ENCODE data around the gene CTIF. TPM values are rescaled to one million over a fixed set of nuclear protein-coding genes. Genes with fewer than 3 reads are reported as not detected.

The CTIF gene
- total and polyA plus RNA-seq, 2 experiments from 2014 or later, result 8.6 to 14.4 TPM

DNA sequence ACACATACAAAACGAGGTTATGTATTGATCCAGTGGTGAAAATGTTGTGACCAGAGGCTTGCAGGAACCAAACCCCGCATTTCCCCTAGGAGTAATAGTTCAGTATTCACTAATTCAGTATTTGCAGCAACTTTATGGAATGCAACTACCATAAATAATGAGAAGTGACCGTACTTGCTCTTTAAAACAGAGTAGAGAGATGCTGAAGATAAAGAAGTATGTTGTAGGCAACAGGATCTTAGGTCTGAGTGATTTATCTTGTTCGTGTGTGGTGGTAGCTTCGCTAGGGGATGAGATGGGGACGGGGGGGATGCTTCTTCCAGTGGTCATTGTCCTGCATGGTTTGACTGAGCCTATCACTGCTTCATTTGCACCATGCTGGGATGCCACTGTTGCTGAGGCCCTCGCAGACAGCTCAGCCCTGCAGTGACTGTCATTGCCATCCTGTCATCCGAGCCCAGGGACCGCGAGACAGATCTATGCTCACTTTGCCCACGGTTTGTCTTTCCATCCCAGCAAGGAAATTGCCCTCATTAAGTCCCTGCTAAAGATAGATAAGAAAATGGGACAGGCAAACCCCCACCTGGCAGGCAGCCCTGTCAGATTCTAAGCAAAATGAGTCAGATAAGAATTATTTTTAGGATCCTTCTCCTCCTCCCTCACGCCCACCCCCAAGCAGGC is 181.3 kb downstream of the CTIF start:
- 0 out of 3 replicates have a peak, but pooled peaks cover 4% of the 10 kb centered on the region for H3K36me3 Mint-ChIP-seq (ENCODE audit: low read depth)

More for the DNA sequence above, 181.3 kb downstream of the CTIF start:
- Histone ChIP-seq H3K36me3 (ENCODE audit: insufficient read depth) (no peaks in the 10 kb centered on the region), H3F3A (replicated peaks; ENCODE audit: low read depth) (no peaks in the 10 kb centered on the region), H3K4me3 (no peak overlapping the region), H4K20me1 (replicated peaks; ENCODE audit: insufficient read depth) (no peaks in the 10 kb centered on the region), H3K27me3 (ENCODE audit: insufficient read depth) (no peaks in the 10 kb centered on the region), H2AFZ (no peak overlapping the region), H3K4me2 (no peak overlapping the region), H3K79me2 (replicated peaks; ENCODE audit: insufficient read depth) (no peaks in the 10 kb centered on the region), H3K9me2 (ENCODE audit: insufficient read depth) (no peaks in the 10 kb centered on the region), H3K27ac (ENCODE audit: low read depth) (no peak overlapping the region), H3K4me1 (ENCODE audit: insufficient read depth) (no peaks in the 10 kb centered on the region)
- Mint-ChIP-seq H3K4me3 (no peak overlapping the region), H3K27me3 (ENCODE audit: insufficient read depth, low read depth, poor library complexity) (peaks cover 2% of the 10 kb centered on the region), H3K4me1 (no peaks in the 10 kb centered on the region; the same call in 2 of the 3 replicates), H3K9me3 (peaks cover 4% of the 10 kb centered on the region; the same call in 1 of the 3 replicates), H3K27ac (no peak overlapping the region)
- ATAC-seq, result no peak
- TF ChIP-seq, protein P1, sequence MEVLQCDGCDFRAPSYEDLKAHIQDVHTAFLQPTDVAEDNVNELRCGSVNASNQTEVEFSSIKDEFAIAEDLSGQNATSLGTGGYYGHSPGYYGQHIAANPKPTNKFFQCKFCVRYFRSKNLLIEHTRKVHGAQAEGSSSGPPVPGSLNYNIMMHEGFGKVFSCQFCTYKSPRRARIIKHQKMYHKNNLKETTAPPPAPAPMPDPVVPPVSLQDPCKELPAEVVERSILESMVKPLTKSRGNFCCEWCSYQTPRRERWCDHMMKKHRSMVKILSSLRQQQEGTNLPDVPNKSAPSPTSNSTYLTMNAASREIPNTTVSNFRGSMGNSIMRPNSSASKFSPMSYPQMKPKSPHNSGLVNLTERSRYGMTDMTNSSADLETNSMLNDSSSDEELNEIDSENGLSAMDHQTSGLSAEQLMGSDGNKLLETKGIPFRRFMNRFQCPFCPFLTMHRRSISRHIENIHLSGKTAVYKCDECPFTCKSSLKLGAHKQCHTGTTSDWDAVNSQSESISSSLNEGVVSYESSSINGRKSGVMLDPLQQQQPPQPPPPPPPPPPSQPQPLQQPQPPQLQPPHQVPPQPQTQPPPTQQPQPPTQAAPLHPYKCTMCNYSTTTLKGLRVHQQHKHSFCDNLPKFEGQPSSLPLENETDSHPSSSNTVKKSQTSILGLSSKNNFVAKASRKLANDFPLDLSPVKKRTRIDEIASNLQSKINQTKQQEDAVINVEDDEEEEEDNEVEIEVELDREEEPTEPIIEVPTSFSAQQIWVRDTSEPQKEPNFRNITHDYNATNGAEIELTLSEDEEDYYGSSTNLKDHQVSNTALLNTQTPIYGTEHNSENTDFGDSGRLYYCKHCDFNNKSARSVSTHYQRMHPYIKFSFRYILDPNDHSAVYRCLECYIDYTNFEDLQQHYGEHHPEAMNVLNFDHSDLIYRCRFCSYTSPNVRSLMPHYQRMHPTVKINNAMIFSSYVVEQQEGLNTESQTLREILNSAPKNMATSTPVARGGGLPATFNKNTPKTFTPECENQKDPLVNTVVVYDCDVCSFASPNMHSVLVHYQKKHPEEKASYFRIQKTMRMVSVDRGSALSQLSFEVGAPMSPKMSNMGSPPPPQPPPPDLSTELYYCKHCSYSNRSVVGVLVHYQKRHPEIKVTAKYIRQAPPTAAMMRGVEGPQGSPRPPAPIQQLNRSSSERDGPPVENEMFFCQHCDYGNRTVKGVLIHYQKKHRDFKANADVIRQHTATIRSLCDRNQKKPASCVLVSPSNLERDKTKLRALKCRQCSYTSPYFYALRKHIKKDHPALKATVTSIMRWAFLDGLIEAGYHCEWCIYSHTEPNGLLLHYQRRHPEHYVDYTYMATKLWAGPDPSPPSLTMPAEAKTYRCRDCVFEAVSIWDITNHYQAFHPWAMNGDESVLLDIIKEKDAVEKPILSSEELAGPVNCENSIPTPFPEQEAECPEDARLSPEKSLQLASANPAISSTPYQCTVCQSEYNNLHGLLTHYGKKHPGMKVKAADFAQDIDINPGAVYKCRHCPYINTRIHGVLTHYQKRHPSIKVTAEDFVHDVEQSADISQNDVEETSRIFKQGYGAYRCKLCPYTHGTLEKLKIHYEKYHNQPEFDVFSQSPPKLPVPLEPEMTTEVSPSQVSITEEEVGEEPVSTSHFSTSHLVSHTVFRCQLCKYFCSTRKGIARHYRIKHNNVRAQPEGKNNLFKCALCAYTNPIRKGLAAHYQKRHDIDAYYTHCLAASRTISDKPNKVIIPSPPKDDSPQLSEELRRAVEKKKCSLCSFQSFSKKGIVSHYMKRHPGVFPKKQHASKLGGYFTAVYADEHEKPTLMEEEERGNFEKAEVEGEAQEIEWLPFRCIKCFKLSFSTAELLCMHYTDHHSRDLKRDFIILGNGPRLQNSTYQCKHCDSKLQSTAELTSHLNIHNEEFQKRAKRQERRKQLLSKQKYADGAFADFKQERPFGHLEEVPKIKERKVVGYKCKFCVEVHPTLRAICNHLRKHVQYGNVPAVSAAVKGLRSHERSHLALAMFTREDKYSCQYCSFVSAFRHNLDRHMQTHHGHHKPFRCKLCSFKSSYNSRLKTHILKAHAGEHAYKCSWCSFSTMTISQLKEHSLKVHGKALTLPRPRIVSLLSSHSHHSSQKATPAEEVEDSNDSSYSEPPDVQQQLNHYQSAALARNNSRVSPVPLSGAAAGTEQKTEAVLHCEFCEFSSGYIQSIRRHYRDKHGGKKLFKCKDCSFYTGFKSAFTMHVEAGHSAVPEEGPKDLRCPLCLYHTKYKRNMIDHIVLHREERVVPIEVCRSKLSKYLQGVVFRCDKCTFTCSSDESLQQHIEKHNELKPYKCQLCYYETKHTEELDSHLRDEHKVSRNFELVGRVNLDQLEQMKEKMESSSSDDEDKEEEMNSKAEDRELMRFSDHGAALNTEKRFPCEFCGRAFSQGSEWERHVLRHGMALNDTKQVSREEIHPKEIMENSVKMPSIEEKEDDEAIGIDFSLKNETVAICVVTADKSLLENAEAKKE (CRISPR knock-in tag; IDR thresholded peaks at IDR 0.05), result no peak
- TF ChIP-seq CREB1 (CRISPR knock-in tag; IDR thresholded peaks at IDR 0.05; ENCODE audit: low read depth) (no peak), JUNB (IDR thresholded peaks at IDR 0.05; ENCODE audit: unreplicated experiment) (no peak)
- no peak for DNase-seq (ENCODE audit: low spot score)
